Mesangial cell (primary cell): ENCODE data around the gene KIF2B. TPM values are rescaled to one million over a fixed set of nuclear protein-coding genes. Genes with fewer than 3 reads are reported as not detected.

Experiments used
- total RNA-seq: library from RNA; depleted of rRNA; stranded (reverse); fragments of >200 nt; gene quantifications from 2 replicates; pipeline ENCODE4 v1.2.3, GENCODE V29; 2015

The KIF2B gene, protein sequence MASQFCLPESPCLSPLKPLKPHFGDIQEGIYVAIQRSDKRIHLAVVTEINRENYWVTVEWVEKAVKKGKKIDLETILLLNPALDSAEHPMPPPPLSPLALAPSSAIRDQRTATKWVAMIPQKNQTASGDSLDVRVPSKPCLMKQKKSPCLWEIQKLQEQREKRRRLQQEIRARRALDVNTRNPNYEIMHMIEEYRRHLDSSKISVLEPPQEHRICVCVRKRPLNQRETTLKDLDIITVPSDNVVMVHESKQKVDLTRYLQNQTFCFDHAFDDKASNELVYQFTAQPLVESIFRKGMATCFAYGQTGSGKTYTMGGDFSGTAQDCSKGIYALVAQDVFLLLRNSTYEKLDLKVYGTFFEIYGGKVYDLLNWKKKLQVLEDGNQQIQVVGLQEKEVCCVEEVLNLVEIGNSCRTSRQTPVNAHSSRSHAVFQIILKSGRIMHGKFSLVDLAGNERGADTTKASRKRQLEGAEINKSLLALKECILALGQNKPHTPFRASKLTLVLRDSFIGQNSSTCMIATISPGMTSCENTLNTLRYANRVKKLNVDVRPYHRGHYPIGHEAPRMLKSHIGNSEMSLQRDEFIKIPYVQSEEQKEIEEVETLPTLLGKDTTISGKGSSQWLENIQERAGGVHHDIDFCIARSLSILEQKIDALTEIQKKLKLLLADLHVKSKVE
- total RNA-seq = not detected in 2 replicates

DNA sequence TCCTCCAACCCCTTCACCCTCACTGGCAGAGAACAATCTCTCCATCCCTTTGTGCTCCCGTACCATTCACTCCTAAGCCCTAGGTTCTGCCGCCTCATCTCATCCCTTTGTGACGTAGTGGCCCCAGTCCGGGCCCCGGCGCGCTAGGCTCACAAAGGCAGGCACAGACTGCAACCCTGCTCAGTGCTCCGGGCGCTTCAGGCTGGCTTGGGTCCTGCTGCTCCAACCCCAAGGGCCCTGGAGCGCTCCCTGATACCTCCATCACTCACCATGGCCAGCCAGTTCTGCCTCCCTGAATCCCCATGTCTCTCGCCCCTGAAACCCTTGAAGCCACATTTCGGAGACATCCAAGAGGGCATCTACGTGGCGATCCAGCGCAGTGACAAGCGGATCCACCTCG lies at the start of gene KIF2B:
KIF2B (plus strand) TSS at position 164 of the 400 bp plus-strand sequence; CDS start at position 271, 107 bp downstream.

